GM19023 (cell line): ENCODE data around the gene EPHB1.

Experiments used
- ATAC-seq: cut with Tn5 transposase; IDR thresholded peaks from one replicate; pipeline ENCODE4 v1.9.1; 2021; ENCODE audit warnings: mild to moderate bottlenecking, moderate library complexity; ENCODE audit not compliant: unreplicated experiment

EPHB1 gene

DNA sequence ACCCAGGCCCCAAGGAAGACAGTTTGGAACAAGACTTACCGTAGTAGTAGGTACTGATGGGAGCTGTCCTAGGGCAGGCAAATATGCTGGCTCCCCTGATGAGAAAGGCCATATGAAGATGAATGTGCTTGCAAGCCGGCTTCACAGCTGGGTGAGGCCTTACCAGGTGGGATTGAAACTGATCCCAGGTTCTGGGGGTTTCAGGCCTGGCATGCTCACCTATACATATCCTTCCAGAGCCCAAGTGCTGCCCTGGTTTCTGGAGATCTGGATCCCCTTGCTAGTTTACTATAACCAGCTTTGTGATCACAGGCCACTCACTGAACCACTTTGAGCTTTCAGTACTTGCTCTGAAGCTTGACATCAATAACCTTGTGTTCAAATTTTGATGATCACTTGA, 274.3 kb downstream of the EPHB1 start:
- no peak for ATAC-seq

DNA sequence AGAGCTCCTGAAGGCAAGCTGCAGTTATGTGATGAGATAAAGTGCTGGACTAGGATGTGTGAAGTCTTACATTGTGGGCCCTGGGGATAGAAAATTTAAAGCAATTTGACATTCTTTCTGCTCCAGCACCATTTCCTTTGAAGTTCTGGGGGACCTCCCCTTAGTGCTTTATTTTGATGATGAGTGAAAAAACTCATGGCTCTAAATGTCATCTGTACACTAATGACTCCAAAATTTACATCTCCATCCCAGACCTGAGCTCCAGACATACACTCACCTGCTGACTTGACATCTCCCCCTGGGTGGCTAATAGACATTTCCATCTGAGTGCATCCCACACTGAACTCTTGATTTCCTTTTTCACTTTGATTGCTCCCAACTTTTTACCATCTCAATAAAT, 276.4 kb downstream of the EPHB1 start:
- no peak for ATAC-seq

DNA sequence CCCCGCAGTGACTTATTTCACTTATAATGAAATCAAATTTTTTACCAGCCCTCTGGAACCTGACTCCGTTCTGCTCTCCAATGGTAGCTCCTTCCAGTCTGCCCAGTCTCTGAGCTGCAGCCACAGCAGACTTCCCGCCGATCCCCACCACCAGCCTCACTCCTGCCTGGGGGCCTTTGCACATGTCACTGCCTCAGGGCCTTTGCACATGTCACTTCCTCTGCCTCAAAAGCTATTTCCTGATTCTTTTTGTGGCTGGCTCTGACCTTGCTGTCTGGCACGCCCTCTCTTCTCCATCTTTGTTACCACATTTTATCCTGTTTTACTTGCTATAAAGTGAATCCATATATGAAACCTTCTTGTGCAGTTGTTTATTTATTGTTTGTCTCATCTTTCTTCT, 277.4 kb downstream of the EPHB1 start:
- no peak for ATAC-seq

DNA sequence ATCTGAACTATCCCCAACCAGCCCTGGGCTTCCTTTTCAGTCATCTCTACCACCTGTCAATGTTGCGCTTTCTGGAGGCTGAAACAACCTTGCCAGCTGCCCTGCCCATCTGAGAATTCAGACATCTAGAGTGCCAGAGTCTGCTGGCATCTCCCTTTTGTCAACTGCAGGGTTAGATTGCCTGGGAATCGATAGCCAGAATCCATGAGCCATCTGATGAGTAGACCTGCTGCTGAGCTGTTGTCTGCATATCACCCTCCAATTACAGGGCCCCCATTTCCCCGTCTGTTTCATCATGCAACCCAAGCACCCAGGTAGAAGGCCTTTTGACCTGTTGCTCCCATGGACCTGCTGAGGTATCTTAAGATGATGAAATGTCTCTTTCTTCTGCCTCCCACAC, 280.1 kb downstream of the EPHB1 start:
- ATAC-seq, result no peak

DNA sequence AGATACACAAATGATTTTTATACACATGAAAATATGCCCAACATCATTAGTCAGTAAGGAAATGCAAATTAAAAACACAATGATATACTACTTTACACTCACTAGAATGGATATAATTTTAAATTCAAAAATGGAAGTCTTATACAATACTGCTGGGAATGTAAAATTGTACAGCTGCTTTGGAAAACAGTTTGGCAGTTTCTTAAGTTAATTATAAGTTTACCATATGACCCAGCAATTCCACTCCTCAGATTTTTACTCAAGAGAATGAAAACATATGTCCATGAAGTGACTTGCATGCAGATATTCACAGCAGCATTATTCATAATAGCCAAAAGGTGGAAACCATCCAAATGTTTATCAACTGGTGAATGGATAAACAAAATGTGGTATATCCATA, 281.3 kb downstream of the EPHB1 start:
- ATAC-seq, result no peak

DNA sequence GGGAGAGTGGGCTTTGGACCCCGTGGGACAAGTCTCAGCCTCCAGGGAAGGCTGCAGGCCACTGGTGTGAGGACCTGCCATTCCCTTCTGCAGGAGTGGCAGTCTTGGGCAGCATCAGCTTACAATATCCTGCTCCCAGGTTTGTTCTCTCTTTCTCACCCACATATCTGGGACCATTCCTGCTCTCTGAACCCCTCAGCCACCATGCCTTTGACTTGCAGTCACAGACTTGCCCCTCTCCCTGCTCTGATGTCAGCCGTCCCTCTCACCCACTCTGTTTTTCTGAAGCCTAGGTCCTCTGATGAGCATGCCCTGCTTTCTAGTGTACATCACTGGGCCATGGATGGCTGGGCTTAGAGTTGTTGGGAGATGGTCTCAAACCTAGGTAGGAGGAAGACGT, 282.1 kb downstream of the EPHB1 start:
- ATAC-seq, result no peak

DNA sequence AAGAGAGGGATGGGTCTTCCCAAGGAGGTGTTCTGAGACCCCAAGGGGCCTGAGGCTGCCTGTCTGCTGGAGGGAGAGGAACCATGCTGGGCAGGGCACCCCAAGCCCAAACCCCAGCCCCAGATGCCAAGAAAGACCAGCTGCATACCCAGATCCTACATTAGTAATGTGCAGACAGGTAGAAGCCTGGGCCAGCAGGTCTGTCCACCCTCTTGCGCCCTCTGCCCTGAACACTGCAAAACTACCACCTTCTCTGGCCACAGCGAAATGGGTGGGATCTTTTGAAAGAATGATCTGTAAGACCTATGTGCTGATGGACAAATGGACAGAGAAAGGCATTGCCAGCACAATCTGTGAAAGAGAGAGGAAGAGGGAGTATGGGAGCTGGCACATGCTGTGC, 283.2 kb downstream of the EPHB1 start:
- ATAC-seq, result no peak

DNA sequence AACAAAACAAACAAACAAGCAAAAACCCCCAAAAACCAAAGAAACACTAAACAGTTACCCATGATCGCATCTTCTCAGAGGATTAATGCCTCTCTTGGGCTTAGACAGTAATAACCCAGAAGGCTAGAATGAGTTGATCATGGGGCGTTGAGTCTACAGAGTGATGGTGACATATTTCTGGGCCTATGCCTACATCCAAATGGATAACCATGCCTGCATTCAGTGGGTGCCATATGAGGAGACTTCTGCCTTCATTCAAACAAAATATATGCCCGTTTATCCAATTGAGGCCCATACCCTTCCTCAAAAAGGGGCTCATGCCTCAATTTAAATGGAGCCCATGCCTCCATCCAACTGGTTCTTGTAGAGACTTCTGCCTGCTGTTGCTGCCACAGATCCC, 284.0 kb downstream of the EPHB1 start:
- ATAC-seq, result no peak

DNA sequence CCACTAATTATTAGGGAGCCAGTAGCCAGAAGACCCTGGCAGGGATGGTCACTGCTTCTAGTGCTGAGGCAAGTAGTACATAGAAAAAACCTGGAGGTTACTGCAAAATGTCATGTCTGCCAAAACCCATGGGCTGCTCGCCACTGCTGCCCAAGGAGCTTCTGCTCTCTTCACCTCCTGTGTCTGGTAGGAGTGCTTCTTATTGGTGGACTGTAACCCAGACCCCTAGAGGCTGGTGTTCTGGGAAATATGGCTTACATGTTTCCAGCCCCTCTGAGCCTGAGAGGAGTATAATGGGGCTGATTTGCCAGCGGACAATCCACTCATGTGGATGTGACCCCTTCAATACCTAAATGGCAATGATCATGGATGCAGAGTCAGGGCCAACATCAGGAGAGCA, 286.4 kb downstream of the EPHB1 start:
- no peak for ATAC-seq

DNA sequence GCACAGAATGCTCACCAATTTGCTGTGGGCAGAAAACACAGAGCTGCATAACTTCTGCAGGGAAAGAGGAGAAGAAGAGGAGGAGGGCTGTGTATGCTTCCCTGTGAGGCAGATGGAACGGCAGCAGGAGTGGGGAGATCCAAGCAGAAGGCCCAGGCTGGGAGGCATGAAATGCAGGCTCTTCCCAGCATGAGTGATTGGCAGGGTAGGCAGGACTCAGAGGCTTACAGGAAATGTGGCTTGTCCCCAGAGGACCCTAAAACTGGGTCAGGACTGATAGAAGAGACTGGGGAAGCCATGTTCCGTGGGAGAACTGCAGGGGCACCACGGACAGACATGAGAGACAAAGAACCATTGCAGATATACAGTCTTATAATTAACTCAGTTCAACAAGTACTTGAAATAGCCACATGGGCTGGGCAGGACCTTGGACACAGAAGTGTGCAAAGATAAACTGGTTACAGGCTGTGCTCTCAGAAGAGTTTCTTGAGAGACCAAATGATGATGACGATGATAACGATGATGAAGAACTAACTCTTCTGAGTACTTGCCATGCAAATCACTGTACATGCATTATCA, 286.9 kb downstream of the EPHB1 start:
- no peak for ATAC-seq

DNA sequence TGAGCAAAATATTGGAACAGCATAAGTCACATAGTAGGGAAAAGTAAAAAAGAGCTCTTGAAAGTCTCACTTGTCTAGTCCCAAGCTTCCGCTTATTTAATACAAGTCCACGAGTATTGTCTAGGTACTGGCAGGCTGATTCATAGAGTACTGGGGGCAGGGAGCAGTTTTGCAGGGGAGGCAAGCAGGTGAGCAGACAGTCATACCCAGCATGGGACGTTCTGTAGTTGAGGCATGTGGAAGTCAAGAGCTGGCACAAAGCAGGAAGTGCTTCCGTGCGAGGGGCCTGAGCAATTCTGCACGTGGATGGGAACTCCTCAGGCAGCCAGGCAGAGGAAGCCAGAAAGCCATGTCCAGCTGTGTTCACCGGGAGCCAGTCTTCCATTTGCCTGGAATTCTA, 287.6 kb downstream of the EPHB1 start:
- ATAC-seq, result no peak

DNA sequence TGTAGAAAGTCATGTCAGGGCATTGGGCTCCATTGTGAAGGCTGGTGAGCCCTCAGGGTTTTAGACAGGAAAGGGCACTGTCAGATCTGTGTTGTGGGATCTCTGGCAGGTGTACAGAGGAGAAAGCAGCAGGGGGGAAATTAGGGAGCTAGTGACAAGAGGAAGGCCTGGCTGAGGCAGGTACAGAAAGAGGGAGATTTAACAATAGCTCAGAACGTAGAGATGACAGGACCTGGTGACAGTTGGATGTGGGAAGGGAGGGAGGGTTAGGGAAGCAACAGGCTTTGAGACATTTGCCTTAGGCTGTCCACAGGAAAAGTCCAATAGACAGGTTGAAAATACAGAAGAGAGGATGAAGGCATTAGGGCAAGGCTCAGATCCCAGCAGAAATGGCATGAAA, 288.1 kb downstream of the EPHB1 start:
- no peak for ATAC-seq

DNA sequence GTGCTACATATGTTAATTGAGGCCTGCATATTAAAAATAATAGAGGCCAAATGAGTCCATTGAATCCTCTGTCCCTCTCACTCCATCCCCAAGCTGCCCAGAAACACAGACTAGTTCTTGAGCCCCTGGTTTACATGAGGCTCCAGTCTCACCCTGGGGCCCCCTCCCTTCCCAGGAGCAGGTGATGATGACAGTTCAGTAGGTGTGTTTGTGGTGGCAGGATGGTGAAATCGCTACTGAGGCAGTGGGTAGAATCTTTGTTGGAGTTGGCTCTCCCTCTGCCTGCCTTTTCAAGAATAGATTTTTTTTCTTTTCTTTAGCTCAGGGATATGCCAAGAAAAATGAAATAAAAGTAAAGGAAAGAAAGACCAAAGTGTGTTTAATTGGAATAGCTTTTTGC, 288.7 kb downstream of the EPHB1 start:
- ATAC-seq, result no peak

DNA sequence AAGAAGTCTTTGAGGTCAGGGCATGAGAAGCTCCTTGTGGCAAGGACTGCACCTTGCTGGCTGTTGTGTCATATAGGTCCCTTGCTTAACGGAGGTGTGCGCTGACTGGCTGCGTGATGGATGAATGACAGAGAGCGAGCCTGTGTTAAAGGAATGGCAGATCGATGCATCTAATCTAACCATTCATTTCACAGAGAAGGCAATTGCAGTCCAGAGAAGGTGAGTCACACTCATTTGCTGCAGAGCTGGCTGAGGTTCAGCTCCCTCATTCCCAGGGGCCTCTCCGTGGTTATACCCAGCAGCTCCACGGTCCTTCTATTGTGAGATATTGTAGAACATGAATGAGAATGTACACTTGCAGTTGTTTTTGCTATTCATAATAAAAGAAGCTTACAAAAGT, 289.3 kb downstream of the EPHB1 start:
- no peak for ATAC-seq

DNA sequence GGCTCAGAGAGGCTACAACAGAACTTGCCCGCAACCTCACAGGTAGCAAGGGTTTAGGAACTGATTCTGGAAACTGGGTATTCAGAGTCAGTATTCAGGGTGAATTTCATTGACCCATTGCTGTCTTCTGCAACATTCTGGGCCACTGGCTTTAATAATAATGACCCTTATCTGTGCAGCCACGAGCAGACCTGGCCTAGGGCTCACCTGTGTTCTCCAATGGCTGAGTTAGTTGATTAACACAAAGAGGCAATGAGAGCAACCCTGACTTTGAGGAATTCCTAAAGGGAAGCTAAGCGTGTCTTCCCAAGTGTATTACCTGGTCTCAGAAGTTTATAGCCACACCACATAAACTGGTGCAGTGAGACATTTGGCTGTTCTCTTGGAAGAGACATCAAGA, 289.9 kb downstream of the EPHB1 start:
- no peak for ATAC-seq

DNA sequence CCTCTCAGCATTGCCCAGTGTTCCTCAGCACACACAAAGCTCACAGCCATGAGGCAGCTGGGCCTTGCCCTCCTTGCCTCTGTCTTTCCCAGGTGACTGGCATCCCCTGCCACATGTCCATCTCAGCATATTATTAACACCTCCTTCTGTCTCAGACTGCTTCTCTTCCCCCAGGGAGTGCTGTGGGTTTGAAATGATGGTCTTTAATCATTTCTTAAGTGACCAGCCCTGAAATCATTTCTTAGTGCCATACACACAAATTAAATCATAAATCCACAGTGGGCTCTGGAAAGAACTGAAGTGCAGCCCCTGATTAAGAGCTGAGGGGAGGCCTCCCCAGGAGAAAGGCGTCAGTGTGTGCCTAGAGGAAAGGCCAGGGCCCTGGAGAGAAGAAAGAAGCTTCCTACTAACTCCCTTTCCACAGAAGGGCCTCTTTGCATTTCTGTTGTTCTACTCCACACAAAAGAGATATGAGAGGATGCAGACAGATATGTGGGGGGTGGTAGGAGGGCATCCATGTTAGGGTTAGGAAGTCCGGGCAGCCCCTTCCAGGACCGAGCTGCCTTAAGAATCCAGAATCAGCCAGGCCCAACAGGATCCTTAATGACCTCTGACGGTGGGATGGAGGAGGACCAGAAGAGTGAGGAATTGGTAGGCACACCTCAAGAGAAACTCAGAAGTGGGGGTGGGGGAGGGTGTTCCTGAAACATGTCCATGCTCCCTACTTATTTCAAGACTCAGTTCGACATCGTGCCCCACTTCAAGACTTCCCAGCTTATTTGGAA, 290.8 kb downstream of the EPHB1 start:
- ATAC-seq, result no peak

DNA sequence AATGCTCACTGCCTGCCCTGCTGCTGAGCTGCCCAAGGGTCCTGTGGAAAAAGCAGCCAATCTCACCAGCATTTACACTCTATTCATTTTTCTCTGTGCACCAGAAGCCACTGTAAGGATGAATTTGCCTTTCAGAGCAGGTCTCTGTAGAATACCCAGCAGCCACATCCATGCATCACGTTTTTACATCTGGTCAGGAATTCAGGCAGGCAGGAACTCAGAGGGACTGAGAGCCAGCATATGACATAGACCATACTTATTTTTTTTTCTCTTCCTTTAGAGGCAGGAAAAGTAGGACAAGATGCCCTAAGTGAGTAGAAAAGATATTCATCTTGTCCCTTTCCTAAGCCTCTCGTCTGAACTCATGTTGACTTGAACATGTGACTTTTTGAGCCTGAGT, 292.7 kb downstream of the EPHB1 start:
- ATAC-seq, result no peak

DNA sequence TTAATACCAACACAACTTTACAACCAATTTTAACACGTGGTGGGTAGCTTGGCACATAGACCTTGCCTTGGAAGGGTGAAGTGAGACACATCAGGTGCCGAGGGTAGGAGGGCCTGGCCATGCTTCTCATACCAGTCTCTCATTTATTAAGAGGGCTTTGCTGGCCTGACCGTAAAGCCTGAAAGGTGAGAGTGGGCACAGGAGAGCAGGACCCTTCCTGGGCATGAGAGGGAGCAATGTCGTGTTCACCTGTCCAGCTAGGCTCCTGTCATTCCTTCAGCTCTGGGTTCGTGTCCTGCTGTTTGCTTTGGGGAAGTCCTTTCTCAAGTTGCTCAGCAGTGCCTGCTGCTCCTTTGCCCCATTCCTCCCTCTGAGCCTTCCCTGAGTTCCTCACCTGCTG, 294.4 kb downstream of the EPHB1 start:
- ATAC-seq, result no peak

DNA sequence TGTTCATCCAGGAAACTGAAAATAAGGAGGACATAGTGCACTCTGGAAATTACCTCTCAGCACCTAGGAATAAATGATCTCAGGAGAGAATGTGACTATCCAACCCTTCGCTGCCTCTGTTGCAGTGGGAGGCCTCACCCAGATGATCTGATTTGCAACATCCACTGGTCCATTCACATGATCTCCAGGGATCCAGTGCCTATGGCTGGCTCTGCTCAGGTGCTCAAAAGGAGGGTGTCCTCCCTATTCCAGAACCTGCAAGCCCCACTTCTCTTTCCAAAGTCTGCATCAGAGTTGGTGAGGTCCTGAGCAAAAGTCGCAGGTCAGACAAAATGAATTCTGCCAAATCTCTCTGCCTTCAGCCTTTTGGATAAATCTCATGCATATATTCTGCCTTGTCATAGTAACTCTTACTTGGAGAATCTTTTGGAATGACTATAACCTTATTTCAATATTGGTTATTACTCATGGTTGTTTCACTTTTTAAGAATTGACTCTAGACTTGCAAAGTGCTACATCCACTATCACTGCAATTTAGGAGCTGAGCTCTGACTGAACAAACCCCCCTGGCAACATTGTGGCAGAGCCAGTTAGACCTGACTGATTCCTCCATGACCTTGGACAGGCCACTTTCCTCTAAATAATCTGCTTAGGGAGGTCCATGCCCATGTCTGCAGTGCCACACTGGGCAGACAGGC, 295.1 kb downstream of the EPHB1 start:
- ATAC-seq, result no peak

DNA sequence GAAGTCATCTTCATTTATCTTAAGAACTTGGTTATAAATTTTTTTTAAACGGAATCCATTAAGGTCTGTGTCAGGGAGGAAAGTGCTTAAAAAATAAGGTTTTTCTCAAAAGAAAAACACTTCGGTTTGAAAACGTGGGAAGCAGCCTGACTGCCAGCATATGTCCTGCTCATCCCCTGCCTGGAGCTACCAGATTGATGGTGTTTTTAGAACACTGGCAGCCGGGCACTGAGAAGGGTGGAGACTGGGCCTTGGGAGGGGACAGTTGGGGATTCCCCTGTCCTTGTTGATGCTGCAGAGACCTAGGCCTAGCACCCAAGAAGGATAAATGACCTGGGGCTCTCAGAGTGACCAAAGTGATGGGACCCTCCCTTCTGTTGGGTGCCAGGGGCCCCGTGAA, 296.9 kb downstream of the EPHB1 start:
- ATAC-seq, result no peak

DNA sequence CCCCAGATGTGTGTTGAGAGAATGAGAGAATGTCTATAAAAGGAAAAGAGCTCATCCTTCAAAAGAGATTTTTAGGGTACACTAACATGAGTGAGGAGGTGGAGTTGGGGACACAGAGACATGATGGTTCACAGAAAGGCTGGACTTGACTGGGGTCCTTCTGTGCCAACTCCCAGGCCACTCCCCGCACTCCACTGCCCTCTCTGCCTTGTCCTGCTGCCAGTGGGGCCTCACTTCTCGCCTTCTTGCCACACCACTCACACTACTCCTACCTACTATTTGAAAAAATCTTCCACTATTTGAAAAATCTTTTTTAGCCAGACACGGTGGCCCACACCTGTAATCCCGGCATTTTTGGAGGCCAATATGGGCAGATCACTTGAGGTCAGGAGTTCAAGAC, 298.1 kb downstream of the EPHB1 start:
- ATAC-seq, result no peak

DNA sequence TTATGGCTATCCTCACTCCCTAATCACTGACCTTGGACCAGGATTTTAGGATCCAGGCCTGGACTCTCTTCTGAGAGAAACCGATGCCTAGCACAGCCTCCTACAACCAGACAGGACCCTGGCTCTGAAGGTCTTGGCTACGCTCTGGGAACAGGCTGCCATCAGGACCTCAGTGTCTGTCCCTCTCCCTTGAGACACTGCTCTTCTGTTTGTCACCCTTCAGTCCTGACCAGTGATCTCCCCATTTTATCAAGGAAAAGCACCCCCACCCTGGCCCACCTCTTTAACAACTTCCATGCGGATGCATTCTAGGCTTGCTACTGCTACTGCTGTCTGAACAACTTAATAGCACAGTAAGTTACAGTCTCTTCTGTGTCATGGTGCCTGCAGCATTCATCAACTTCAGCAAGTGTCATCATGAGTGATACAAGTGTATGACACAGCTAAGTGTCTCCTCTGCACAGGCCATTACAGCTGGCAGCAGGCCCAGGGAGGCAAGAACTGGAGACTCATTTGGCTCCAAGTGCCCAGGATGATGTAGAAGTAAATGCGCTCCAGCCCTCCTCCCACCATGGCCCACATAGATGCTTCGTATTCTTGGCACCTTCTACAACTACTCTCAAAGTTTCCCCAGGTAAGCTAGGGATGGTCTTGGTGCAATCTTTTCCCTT, 302.4 kb downstream of the EPHB1 start:
- no peak for ATAC-seq
